AG10803 (cell line): Measurements from ENCODE around the gene DPYSL4.

Source experiments
- DNase-seq: peaks from one replicate; pipeline ENCODE4 v3.0.0; 2010; ENCODE audit warnings: low read depth
- H3K4me3 ChIP-seq: 2 replicates; pipeline ENCODE4 v1.5.1; 2011; ENCODE audit warnings: mild to moderate bottlenecking, low read length, control low read depth
- CTCF ChIP-seq: conservative IDR thresholded peaks from 2 replicates; pipeline ENCODE4 v1.5.1; 2011; ENCODE audit warnings: mild to moderate bottlenecking, low read length, control low read depth, inconsistent platforms

The DPYSL4 gene

GRCh38 chr10:132225073-132225848 lies 38.5 kb downstream of the DPYSL4 start:
- TF ChIP-seq CTCF = no peak
- DNase-seq = no peak
- H3K4me3 ChIP-seq = no peak overlapping the region

- H3K4me3 ChIP-seq = no peak overlapping the region
- no peak for DNase-seq
- TF ChIP-seq CTCF = no peak
Observed at GRCh38 chr10:132225849-132226205, 39.1 kb downstream of the DPYSL4 start.

- no peak for TF ChIP-seq CTCF
Observed at GRCh38 chr10:132226586-132227405, 40.0 kb downstream of the DPYSL4 start.

GRCh38 chr10:132227851-132228390 lies 41.2 kb downstream of the DPYSL4 start:
- DNase-seq = no peak
- H3K4me3 ChIP-seq = no peak overlapping the region
- no peak for TF ChIP-seq CTCF

More at GRCh38 chr10:132226586-132227405, 40.0 kb downstream of the DPYSL4 start:
- no peak for DNase-seq
- H3K4me3 ChIP-seq = no peak overlapping the region

- TF ChIP-seq CTCF = no peak
- H3K4me3 ChIP-seq = no peak overlapping the region
- no peak for DNase-seq
Observed at GRCh38 chr10:132228616-132229015, 41.9 kb downstream of the DPYSL4 start.

- no peak for DNase-seq
- no peak for TF ChIP-seq CTCF
- H3K4me3 ChIP-seq = no peak overlapping the region
Observed at GRCh38 chr10:132229096-132229495, 42.3 kb downstream of the DPYSL4 start.
